HG02970 (cell line): Measurements from ENCODE around the gene RACK1.

Experiments
- ATAC-seq: cut with Tn5 transposase; IDR thresholded peaks from one replicate; pipeline ENCODE4 v1.9.1; 2021; ENCODE audit warnings: mild to moderate bottlenecking, moderate library complexity, moderate number of reproducible peaks; ENCODE audit not compliant: unreplicated experiment, low FRiP score

RACK1 gene

GRCh38 chr5:181234455-181235306 is 9.0 kb downstream of the RACK1 start:
- ATAC-seq, result no peak

- no peak for ATAC-seq
Observed at GRCh38 chr5:181233801-181234454, 9.8 kb downstream of the RACK1 start.

- no peak for ATAC-seq
Observed at GRCh38 chr5:181233088-181233800, 10.5 kb downstream of the RACK1 start.

GRCh38 chr5:181232593-181232992 is 11.1 kb downstream of the RACK1 start:
- ATAC-seq, result no peak

GRCh38 chr5:181231432-181231831 is 12.3 kb downstream of the RACK1 start:
- ATAC-seq, result no peak

GRCh38 chr5:181230551-181230950 is 13.2 kb downstream of the RACK1 start:
- ATAC-seq, result no peak

GRCh38 chr5:181229996-181230395 is 13.7 kb downstream of the RACK1 start:
- ATAC-seq, result no peak

- ATAC-seq, result no peak
Observed at GRCh38 chr5:181224390-181225229, 19.1 kb downstream of the RACK1 start.

- peak; percentile 5 for ATAC-seq
Observed at GRCh38 chr5:181223729-181224389, 19.8 kb downstream of the RACK1 start.

GRCh38 chr5:181223058-181223728 is 20.5 kb downstream of the RACK1 start, which contains the start of gene TRIM41:
TRIM41 (plus strand) TSS chr5:181223281; CDS start chr5:181224000, 719 bp downstream.
- peak; percentile 68 for ATAC-seq

GRCh38 chr5:181222630-181223057 is 21.1 kb downstream of the RACK1 start:
- no peak for ATAC-seq

- ATAC-seq, result peak; percentile 32
Observed at GRCh38 chr5:181221792-181222629, 21.7 kb downstream of the RACK1 start.

- no peak for ATAC-seq
Observed at GRCh38 chr5:181221105-181221791, 22.5 kb downstream of the RACK1 start.

- no peak for ATAC-seq
Observed at GRCh38 chr5:181220178-181220515, 23.6 kb downstream of the RACK1 start.

GRCh38 chr5:181219262-181220177 is 24.2 kb downstream of the RACK1 start:
- no peak for ATAC-seq

GRCh38 chr5:181218795-181219124 is 24.9 kb downstream of the RACK1 start:
- no peak for ATAC-seq

GRCh38 chr5:181217803-181218062 is 26.0 kb downstream of the RACK1 start:
- ATAC-seq, result peak; percentile 15
